Panc1 (cell line): ENCODE results near the gene RAP1GAP2. TPM values are rescaled to one million over a fixed set of nuclear protein-coding genes. Genes with fewer than 3 reads are reported as not detected.

ENCODE experiments used
- ATAC-seq: fragments of 200-7000 bp; cut with Tn5 transposase; 2 replicates; pipeline ENCODE4 v1.9.1; 2020; ENCODE audit warnings: mild to moderate bottlenecking, moderate library complexity
- BruUV-seq: library from RNA; stranded (reverse); fragments of 400-500 nt; replicated peaks from 2 replicates; lab custom pipeline; 2021; lab: Mats Ljungman, UMichigan
- CTCF ChIA-PET: fragments of 300-600 bp; sonication (Branson Sonifier 250); formaldehyde crosslinking; loops from one replicate; lab custom pipeline; 2022; ENCODE audit warnings: antibody characterized with exemption; lab: Charles Lee
- POLR2A ChIA-PET: fragments of 300-600 bp; sonication (Branson Sonifier 250); formaldehyde crosslinking; loops from one replicate; lab custom pipeline; 2022; ENCODE audit warnings: antibody characterized with exemption; lab: Charles Lee
- DNase-seq: peaks from one replicate; pipeline ENCODE4 v3.0.0-alpha.2; 2010; ENCODE audit warnings: low read depth, low spot score
- H3K27ac ChIP-seq: 2 replicates; pipeline ENCODE4 v1.5.1; 2011; ENCODE audit warnings: mild to moderate bottlenecking, low read length, inconsistent platforms
- H3K27me3 ChIP-seq: fragments of 200-500 bp; sonication (Bioruptor generic); 2 replicates; pipeline ENCODE4 v1.6.0; 2014; ENCODE audit warnings: low read length, inconsistent platforms; ENCODE audit not compliant: control insufficient read depth, insufficient read depth
- H3K36me3 ChIP-seq: fragments of 200-500 bp; sonication (Bioruptor generic); 2 replicates; pipeline ENCODE4 v1.5.1; 2014; ENCODE audit warnings: inconsistent platforms, mild to moderate bottlenecking, low read length, moderate library complexity; ENCODE audit not compliant: control insufficient read depth, insufficient read depth
- H3K4me1 ChIP-seq: 2 replicates; pipeline ENCODE4 v1.5.1; 2011; ENCODE audit warnings: inconsistent platforms, mild to moderate bottlenecking, low read length, moderate library complexity; ENCODE audit not compliant: control insufficient read depth, insufficient read depth
- H3K4me3 ChIP-seq, 2 experiments: 2 replicates each; pipeline ENCODE4 v1.5.1; 2011 to 2012; ENCODE audit warnings: low read depth in 2 of 2, low read length in 2 of 2, mild to moderate bottlenecking in 2 of 2, inconsistent platforms in 1 of 2, moderate library complexity in 1 of 2
- H3K9me3 ChIP-seq: fragments of 200-500 bp; sonication (Bioruptor generic); 2 replicates; pipeline ENCODE4 v1.5.1; 2014; ENCODE audit warnings: low read depth, mild to moderate bottlenecking, inconsistent platforms, low read length, moderate library complexity; ENCODE audit not compliant: control insufficient read depth, insufficient read depth
- POLR2AphosphoS5 ChIP-seq: IDR thresholded peaks from 2 replicates; pipeline ENCODE4 v1.6.1; 2012; ENCODE audit warnings: mild to moderate bottlenecking, low read depth, low read length, moderate library complexity
- SIN3A ChIP-seq: IDR thresholded peaks from 2 replicates; pipeline ENCODE4 v1.6.1; 2012; ENCODE audit warnings: low read depth, mild to moderate bottlenecking, low read length, moderate library complexity, borderline replicate concordance; ENCODE audit not compliant: insufficient read depth
- TCF7L2 ChIP-seq: IDR thresholded peaks from 2 replicates; pipeline ENCODE4 v1.6.1; 2011; ENCODE audit warnings: mild to moderate bottlenecking, low read depth, low read length, inconsistent platforms
- in situ Hi-C: cut with HindIII; loops from 2 replicates; pipeline ENCODE4 v1.10.0; 2016; ENCODE audit warnings: low sequenced_read_pairs, low pct_unique_long_range_greater_than_20kb
- intact Hi-C: fragments of 100-400 bp; cut with micrococcal nuclease; formaldehyde crosslinking; loops from one replicate; pipeline ENCODE4 v1.10.0; 2022; ENCODE audit not compliant: unreplicated experiment
- total RNA-seq: library from RNA; stranded (reverse); gene quantifications from one replicate; pipeline ENCODE4 v1.2.1, GENCODE V29; 2021; ENCODE audit not compliant: unreplicated experiment
- TF ChIP-seq, protein P1 (sequence below), 2 experiments: IDR thresholded peaks; 2 replicates each; pipeline ENCODE4 v1.6.1; 2011 to 2012; ENCODE audit warnings: low read depth in 2 of 2, control low read depth in 1 of 2, low read length in 1 of 2, mild to moderate bottlenecking in 1 of 2, moderate library complexity in 1 of 2; ENCODE audit not compliant: insufficient read depth in 1 of 2
- TF ChIP-seq, protein P2 (sequence below): fragments of 450-650 bp; IDR thresholded peaks from 2 replicates; pipeline ENCODE4 v1.5.1; 2017; ENCODE audit warnings: mild to moderate bottlenecking

RAP1GAP2 gene
- total RNA-seq, 1 experiment from 2014 or later, result 10.0 TPM

DNA sequence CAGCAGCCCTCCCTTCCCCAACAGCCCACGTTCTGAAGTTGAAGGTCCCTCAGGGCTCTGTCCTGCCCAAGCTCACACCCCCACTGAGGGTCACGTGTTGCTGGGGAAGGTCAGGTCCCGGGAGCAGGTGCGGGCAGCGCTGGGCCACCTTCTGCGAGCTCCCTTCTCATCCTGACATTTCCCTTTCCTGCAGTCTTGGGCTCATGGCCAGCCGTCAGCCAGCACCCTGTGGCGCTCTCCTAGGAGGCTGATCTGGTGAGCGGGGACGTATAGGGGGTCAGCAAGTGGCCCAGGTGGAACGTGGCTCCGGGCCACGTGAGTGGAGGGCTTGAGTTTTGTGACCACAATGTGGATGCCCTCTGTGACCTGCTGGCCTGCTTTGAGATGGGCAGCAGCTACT, 73.4 kb downstream of the RAP1GAP2 start:
- BruUV-seq, result no TSS peak
- Histone ChIP-seq H3K27me3 (no peaks in the 10 kb centered on the region), H3K36me3 (no peaks in the 10 kb centered on the region), H3K9me3 (no peaks in the 10 kb centered on the region), H3K27ac (no peak overlapping the region), H3K4me3 (no peak overlapping the region), H3K4me1 (no peaks in the 10 kb centered on the region)
- ATAC-seq (no peak), DNase-seq (no peak)
- in situ Hi-C loops, result no loop called here
- POLR2A ChIA-PET, result interaction anchor here (0.5 kb wide), 1 partner anchor 9 kb away, joined by 4 read pairs; no protein-coding TSS in a partner anchor
- TF ChIP-seq POLR2AphosphoS5 (no peak), SIN3A (no peak), TCF7L2 (no peak)
- TF ChIP-seq, protein P1, sequence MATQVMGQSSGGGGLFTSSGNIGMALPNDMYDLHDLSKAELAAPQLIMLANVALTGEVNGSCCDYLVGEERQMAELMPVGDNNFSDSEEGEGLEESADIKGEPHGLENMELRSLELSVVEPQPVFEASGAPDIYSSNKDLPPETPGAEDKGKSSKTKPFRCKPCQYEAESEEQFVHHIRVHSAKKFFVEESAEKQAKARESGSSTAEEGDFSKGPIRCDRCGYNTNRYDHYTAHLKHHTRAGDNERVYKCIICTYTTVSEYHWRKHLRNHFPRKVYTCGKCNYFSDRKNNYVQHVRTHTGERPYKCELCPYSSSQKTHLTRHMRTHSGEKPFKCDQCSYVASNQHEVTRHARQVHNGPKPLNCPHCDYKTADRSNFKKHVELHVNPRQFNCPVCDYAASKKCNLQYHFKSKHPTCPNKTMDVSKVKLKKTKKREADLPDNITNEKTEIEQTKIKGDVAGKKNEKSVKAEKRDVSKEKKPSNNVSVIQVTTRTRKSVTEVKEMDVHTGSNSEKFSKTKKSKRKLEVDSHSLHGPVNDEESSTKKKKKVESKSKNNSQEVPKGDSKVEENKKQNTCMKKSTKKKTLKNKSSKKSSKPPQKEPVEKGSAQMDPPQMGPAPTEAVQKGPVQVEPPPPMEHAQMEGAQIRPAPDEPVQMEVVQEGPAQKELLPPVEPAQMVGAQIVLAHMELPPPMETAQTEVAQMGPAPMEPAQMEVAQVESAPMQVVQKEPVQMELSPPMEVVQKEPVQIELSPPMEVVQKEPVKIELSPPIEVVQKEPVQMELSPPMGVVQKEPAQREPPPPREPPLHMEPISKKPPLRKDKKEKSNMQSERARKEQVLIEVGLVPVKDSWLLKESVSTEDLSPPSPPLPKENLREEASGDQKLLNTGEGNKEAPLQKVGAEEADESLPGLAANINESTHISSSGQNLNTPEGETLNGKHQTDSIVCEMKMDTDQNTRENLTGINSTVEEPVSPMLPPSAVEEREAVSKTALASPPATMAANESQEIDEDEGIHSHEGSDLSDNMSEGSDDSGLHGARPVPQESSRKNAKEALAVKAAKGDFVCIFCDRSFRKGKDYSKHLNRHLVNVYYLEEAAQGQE (IDR thresholded peaks at IDR 0.05; ENCODE audit: insufficient read depth in 1 of 2, low read depth in 2 of 2, low read length in 1 of 2), result no peak
- TF ChIP-seq, protein P2, sequence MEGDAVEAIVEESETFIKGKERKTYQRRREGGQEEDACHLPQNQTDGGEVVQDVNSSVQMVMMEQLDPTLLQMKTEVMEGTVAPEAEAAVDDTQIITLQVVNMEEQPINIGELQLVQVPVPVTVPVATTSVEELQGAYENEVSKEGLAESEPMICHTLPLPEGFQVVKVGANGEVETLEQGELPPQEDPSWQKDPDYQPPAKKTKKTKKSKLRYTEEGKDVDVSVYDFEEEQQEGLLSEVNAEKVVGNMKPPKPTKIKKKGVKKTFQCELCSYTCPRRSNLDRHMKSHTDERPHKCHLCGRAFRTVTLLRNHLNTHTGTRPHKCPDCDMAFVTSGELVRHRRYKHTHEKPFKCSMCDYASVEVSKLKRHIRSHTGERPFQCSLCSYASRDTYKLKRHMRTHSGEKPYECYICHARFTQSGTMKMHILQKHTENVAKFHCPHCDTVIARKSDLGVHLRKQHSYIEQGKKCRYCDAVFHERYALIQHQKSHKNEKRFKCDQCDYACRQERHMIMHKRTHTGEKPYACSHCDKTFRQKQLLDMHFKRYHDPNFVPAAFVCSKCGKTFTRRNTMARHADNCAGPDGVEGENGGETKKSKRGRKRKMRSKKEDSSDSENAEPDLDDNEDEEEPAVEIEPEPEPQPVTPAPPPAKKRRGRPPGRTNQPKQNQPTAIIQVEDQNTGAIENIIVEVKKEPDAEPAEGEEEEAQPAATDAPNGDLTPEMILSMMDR, result no peak
- CTCF ChIA-PET, result interaction anchor here (0.5 kb wide), 1 partner anchor 307 kb away, joined by 3 read pairs; no protein-coding TSS in a partner anchor
- intact Hi-C loops, result no loop called here

DNA sequence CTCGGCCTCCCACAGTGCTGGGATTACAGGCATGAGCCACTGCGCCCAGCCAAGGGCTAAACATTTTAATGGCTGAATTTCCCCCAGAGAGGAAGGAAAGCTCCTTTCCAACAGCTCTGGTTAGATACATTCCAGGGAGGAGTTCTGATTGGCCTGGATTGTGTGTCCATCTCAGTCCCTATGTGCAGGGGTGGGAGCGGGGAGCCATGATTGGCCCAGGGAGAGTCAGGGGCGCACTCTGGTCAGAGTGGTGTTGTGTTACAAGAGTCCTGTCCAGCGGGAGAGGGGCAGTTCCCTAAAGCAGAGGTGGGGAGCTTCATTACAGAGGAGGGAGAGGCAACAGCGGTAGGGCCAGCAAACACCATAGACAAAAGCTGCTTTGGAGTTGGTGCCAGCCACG, 75.0 kb downstream of the RAP1GAP2 start:
- ATAC-seq (no peak), DNase-seq (no peak)
- CTCF ChIA-PET, result no interaction called here
- Histone ChIP-seq H3K4me1 (no peaks in the 10 kb centered on the region), H3K27ac (no peak overlapping the region), H3K36me3 (no peaks in the 10 kb centered on the region), H3K4me3 (no peak overlapping the region), H3K27me3 (no peaks in the 10 kb centered on the region), H3K9me3 (no peaks in the 10 kb centered on the region)
- POLR2A ChIA-PET, result no interaction called here
- TF ChIP-seq TCF7L2 (no peak), POLR2AphosphoS5 (no peak), SIN3A (no peak)
- TF ChIP-seq, protein P1 (IDR thresholded peaks at IDR 0.05; ENCODE audit: insufficient read depth in 1 of 2, low read depth in 2 of 2, low read length in 1 of 2), result no peak
- TF ChIP-seq, protein P2, result no peak
- intact Hi-C loops (no loop called here), in situ Hi-C loops (no loop called here)
- no TSS peak for BruUV-seq
